Progenitor cell of endocrine pancreas (in vitro differentiated cells): Measurements from ENCODE around the gene RAB21. TPM values are rescaled to one million over a fixed set of nuclear protein-coding genes. Genes with fewer than 3 reads are reported as not detected.
"Not testable (repeated sequence)": the region's sequence is repeated elsewhere in the genome, so short reads cannot be mapped to it uniquely, and the experiment has no call there.

Experiments
- DNase-seq: peaks from one replicate; pipeline ENCODE4 v3.0.0; 2021; ENCODE audit warnings: low spot score; ENCODE audit not compliant: unreplicated experiment
- H3K27ac Mint-ChIP-seq: 2 replicates; pipeline ENCODE4 v1.8.0; 2021; ENCODE audit warnings: mild to moderate bottlenecking, moderate library complexity, mixed read lengths
- H3K27me3 Mint-ChIP-seq: 2 replicates; pipeline ENCODE4 v1.8.0; 2021; ENCODE audit warnings: mixed read lengths
- H3K36me3 Mint-ChIP-seq: 2 replicates; pipeline ENCODE4 v1.8.0; 2022; ENCODE audit warnings: mixed read lengths; ENCODE audit not compliant: insufficient read depth
- H3K4me1 Mint-ChIP-seq: 2 replicates; pipeline ENCODE4 v1.8.0; 2021; ENCODE audit warnings: low read depth, mixed read lengths
- H3K4me3 Mint-ChIP-seq: 2 replicates; pipeline ENCODE4 v1.8.0; 2021; ENCODE audit warnings: low read depth, mild to moderate bottlenecking, moderate library complexity, mixed read lengths
- H3K9me3 Mint-ChIP-seq: 2 replicates; pipeline ENCODE4 v1.8.0; 2021; ENCODE audit warnings: low read depth, mixed read lengths
- CTCF ChIP-seq: fragments of 200-600 bp; sonication (generic); IDR thresholded peaks from one replicate; pipeline ENCODE4 v1.5.0; 2021; ENCODE audit warnings: antibody characterized with exemption, mild to moderate bottlenecking; ENCODE audit not compliant: unreplicated experiment
- total RNA-seq: library from RNA; stranded (reverse); gene quantifications from 2 replicates; pipeline ENCODE4 v1.2.1, GENCODE V29; 2021

RAB21 gene
- total RNA-seq, 1 donor from 2014 or later = 52.5 TPM

- TF ChIP-seq CTCF = no peak
- Mint-ChIP-seq H3K36me3 (no peaks in the 10 kb centered on the region), H3K27me3 (no peaks in the 10 kb centered on the region), H3K4me3 (no peak overlapping the region), H3K4me1 (no peaks in the 10 kb centered on the region), H3K27ac (no peak overlapping the region), H3K9me3 (no peaks in the 10 kb centered on the region)
- DNase-seq = no peak
These were observed 42.9 kb downstream of the RAB21 start for GRCh38 chr12:71797531-71797930.

DNA sequence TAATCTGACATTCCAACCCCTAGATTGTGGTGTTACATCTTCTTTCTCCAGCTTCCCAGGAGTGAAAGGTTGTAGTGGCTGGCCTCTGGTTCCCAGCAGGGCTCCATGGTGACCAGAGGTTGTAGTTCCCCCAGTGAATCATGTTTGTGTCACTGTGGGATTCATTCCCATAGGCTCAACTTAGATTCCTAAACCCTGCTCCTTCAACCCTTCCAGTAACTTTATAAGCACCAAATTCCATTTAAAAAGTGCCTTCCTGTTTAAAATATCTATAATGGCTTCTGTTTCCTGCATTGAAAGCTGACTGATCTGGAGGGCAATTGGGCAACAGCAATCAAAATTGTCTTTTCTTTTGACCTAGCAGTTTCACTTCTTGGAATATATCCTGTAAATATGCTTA is 44.4 kb downstream of the RAB21 start:
- Mint-ChIP-seq H3K27me3 (no peaks in the 10 kb centered on the region), H3K4me1 (no peaks in the 10 kb centered on the region), H3K9me3 (no peaks in the 10 kb centered on the region), H3K36me3 (no peaks in the 10 kb centered on the region), H3K4me3 (no peak overlapping the region), H3K27ac (no peak overlapping the region)
- TF ChIP-seq CTCF = no peak
- no peak for DNase-seq

DNA sequence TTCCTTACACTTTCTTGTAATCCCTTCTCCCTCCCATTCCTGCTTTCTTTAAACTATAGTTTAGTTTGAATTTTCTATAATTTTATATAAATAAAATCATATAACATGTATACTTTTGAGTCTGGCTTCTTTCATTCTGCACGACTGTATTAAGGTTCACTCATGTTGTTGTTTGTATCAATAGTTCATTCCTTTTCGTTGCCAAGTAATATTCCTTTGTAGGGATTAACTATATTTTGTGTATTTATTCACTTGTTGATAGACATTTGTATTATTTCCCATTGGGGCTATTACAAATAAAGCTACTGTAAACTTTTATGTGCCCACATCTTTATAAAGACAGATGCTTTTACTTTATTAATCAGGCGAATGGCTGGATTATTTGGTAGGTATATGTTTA is 45.5 kb downstream of the RAB21 start:
- H3K27ac Mint-ChIP-seq = no peak overlapping the region
- H3K4me3 Mint-ChIP-seq = no peak overlapping the region
- H3K4me1 Mint-ChIP-seq = no peaks in the 10 kb centered on the region
- no peak for DNase-seq
- no peaks in the 10 kb centered on the region for H3K36me3 Mint-ChIP-seq
- H3K27me3 Mint-ChIP-seq = no peaks in the 10 kb centered on the region
- no peak for TF ChIP-seq CTCF
- no peaks in the 10 kb centered on the region for H3K9me3 Mint-ChIP-seq

GRCh38 chr12:71804505-71804904 is 49.8 kb downstream of the RAB21 start:
- no peak for TF ChIP-seq CTCF
- no peak for DNase-seq
- H3K4me3 Mint-ChIP-seq = no peak overlapping the region

GRCh38 chr12:71810921-71811320 is 56.3 kb downstream of the RAB21 start:
- H3K4me3 Mint-ChIP-seq = no peak overlapping the region
- peaks cover 8% of the 10 kb centered on the region for H3K4me1 Mint-ChIP-seq
- no peak for DNase-seq
- no peak overlapping the region for H3K27ac Mint-ChIP-seq
- H3K27me3 Mint-ChIP-seq = peaks cover 20% of the 10 kb centered on the region
- H3K9me3 Mint-ChIP-seq = no peaks in the 10 kb centered on the region
- no peaks in the 10 kb centered on the region for H3K36me3 Mint-ChIP-seq
- no peak for TF ChIP-seq CTCF

More at GRCh38 chr12:71804505-71804904, 49.8 kb downstream of the RAB21 start:
- no peaks in the 10 kb centered on the region for H3K36me3 Mint-ChIP-seq
- peaks cover 8% of the 10 kb centered on the region for H3K4me1 Mint-ChIP-seq
- H3K27me3 Mint-ChIP-seq = peaks cover 11% of the 10 kb centered on the region
- no peaks in the 10 kb centered on the region for H3K9me3 Mint-ChIP-seq
- no peak overlapping the region for H3K27ac Mint-ChIP-seq

DNA sequence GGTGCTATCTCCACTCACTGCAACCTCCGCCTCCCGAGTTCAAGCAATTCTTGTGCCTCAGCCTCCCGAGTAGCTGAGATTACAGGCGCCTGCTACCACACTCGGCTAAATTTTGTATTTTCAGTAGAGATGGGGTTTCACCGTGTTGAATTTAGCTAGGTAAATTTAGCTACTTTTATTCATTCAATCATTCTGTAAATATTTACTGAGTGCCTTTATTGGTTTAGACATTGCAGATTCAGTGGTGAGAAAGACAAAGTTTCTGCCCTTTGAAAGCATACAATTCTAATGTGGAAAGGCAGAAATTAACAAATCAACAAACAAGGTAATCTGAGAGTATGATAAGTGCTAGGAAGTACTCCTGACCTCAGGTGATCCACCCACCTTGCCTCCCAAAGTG is 60.6 kb downstream of the RAB21 start:
- not testable (repeated sequence) for H3K4me3 Mint-ChIP-seq, H3K4me1 Mint-ChIP-seq, H3K9me3 Mint-ChIP-seq, DNase-seq, H3K36me3 Mint-ChIP-seq, H3K27me3 Mint-ChIP-seq, H3K27ac Mint-ChIP-seq

DNA sequence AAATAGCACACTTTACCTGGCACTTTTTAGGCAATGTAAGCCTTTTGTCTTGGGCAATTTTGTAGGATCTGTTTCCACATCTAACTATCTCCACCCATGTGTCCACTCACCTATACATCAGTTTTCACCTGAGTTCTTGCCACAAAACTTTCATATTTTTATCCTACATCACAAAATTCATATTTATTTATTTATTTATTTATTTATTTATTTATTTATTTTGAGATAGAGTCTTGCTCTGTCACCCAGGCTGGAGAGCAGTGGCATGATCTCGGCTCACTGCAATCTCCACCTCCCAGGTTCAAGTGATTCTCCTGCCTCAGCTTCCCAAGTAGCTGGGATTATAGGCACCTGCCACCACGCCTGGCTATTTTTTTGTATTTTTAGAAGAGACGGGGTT is 67.4 kb downstream of the RAB21 start:
- not testable (repeated sequence) for H3K4me1 Mint-ChIP-seq, DNase-seq, H3K36me3 Mint-ChIP-seq, H3K27ac Mint-ChIP-seq, H3K9me3 Mint-ChIP-seq, H3K27me3 Mint-ChIP-seq, H3K4me3 Mint-ChIP-seq
